ENCODE measurements around the gene P4HA1.

Gene P4HA1

DNA sequence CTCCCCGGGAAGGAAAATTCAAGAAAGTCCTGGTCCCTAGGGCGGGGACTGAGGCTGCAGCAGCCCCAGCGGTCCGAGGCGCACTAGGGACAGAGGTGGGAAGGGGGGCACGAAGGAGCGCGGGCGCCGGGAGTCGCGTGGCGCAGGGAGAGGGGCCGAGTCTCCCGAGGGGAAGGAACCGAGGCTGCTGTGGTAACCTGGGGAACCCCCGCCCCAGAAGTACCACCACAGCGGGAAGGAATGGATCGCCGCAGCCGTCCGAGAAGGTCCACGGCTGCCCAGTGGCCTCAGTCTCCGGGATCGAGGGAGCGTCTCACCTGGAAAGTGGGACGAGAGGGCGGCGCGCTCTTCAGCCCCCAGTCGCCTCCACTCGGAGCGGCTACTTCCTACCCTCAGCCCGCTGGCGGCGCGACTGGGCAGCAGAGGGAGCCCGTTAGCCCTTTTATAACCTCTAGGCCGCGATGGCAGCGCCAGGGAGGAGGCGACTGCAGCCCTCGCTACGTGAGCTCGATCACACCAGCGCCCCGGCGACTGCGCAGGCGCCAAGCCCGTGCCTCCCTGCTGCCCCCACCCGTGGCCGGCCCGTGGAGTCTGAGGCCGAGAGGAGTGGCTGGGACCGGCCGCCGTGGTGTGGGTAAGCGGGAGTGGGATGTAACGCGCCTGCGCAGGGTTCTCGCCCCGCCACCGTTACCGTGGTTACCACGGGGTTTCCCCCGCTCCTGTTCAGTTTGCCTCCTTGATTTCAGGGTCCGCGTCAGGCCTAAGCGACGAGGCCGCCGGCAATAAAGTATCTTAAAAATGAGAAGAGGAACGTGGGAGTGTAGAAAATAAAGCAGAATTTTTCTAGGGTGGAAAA is at the start of gene P4HA1:
TSS of gene P4HA1 (minus strand) at position 418 of the 856 bp plus-strand sequence. CDS start 21,983 bp downstream, outside the sequence.
- TF ChIP-seq ZC3H10 (CRISPR knock-in tag; IDR thresholded peaks at IDR 0.05) (no peak), ZNF565 (CRISPR knock-in tag; conservative IDR thresholded peaks at IDR 0.05; ENCODE audit: low read depth) (no peak), ZNF70 (CRISPR knock-in tag; IDR thresholded peaks at IDR 0.05) (peak; percentile 83), ZFP3 (CRISPR knock-in tag; IDR thresholded peaks at IDR 0.05) (0 out of 2 replicates have a peak, but pooled peaks have one; percentile 25), GLIS3 (CRISPR knock-in tag; IDR thresholded peaks at IDR 0.05) (peak; percentile 88)
- TF ChIP-seq, protein P1, sequence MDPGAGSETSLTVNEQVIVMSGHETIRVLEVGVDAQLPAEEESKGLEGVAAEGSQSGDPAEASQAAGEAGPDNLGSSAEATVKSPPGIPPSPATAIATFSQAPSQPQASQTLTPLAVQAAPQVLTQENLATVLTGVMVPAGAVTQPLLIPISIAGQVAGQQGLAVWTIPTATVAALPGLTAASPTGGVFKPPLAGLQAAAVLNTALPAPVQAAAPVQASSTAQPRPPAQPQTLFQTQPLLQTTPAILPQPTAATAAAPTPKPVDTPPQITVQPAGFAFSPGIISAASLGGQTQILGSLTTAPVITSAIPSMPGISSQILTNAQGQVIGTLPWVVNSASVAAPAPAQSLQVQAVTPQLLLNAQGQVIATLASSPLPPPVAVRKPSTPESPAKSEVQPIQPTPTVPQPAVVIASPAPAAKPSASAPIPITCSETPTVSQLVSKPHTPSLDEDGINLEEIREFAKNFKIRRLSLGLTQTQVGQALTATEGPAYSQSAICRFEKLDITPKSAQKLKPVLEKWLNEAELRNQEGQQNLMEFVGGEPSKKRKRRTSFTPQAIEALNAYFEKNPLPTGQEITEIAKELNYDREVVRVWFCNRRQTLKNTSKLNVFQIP (CRISPR knock-in tag; IDR thresholded peaks at IDR 0.05; ENCODE audit: borderline replicate concordance, low read depth): peak; percentile 55; the same call in 1 of the 2 replicates
- TF ChIP-seq, protein P2, sequence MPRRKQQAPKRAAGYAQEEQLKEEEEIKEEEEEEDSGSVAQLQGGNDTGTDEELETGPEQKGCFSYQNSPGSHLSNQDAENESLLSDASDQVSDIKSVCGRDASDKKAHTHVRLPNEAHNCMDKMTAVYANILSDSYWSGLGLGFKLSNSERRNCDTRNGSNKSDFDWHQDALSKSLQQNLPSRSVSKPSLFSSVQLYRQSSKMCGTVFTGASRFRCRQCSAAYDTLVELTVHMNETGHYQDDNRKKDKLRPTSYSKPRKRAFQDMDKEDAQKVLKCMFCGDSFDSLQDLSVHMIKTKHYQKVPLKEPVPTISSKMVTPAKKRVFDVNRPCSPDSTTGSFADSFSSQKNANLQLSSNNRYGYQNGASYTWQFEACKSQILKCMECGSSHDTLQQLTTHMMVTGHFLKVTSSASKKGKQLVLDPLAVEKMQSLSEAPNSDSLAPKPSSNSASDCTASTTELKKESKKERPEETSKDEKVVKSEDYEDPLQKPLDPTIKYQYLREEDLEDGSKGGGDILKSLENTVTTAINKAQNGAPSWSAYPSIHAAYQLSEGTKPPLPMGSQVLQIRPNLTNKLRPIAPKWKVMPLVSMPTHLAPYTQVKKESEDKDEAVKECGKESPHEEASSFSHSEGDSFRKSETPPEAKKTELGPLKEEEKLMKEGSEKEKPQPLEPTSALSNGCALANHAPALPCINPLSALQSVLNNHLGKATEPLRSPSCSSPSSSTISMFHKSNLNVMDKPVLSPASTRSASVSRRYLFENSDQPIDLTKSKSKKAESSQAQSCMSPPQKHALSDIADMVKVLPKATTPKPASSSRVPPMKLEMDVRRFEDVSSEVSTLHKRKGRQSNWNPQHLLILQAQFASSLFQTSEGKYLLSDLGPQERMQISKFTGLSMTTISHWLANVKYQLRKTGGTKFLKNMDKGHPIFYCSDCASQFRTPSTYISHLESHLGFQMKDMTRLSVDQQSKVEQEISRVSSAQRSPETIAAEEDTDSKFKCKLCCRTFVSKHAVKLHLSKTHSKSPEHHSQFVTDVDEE (CRISPR knock-in tag; IDR thresholded peaks at IDR 0.05): peak; percentile 90; the same call in 1 of the 2 replicates
- TF ChIP-seq, protein P3, sequence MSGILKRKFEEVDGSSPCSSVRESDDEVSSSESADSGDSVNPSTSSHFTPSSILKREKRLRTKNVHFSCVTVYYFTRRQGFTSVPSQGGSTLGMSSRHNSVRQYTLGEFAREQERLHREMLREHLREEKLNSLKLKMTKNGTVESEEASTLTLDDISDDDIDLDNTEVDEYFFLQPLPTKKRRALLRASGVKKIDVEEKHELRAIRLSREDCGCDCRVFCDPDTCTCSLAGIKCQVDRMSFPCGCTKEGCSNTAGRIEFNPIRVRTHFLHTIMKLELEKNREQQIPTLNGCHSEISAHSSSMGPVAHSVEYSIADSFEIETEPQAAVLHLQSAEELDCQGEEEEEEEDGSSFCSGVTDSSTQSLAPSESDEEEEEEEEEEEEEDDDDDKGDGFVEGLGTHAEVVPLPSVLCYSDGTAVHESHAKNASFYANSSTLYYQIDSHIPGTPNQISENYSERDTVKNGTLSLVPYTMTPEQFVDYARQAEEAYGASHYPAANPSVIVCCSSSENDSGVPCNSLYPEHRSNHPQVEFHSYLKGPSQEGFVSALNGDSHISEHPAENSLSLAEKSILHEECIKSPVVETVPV (CRISPR knock-in tag; IDR thresholded peaks at IDR 0.05): peak; percentile 36; the same call in 1 of the 2 replicates
- ATAC-seq: peak; percentile 93

DNA sequence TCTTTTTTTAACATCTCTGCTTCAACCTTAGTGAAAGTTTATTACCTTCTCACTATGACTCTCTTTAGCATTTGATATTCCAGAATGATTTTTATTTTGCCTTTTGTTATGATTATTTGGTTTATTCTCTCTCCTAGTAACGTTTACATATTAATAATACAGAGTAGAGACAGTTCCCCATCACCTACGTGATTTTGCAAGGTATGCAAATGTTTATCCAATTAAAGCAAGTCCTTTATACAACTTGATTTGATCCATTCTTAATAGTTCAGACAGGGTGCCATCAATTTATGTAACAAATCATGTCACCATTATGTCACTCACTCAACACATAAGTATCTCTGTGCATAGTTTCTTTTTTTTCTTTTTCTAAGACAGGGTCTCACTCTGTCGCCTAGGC is 44.9 kb upstream of the P4HA1 start:
- TF ChIP-seq SNAI2 (CRISPR knock-in tag; IDR thresholded peaks at IDR 0.05) (no peak), ARNTL (CRISPR knock-in tag; IDR thresholded peaks at IDR 0.05; ENCODE audit: borderline replicate concordance, low read depth) (no peak)
- no peak for ATAC-seq

DNA sequence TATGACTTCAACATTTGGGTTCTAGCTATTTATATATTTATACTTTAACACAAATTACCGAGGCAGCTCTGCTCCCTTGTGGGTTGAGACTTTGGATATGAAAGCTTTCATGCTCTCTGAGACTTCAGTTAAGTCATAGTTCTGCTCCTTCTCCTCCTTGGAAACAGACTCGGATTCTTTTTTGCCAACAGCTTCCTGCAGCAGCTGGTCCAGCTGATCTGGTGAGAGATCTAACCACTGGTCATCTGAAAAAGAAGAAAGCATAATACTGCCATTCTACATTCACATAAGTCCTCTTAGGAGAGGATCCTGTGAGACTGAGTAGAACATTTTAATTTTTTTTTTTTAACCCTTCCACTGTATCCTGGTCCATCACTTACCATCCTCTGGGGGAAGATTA is 42.6 kb upstream of the P4HA1 start:
- no peak for TF ChIP-seq SNAI2 (CRISPR knock-in tag; IDR thresholded peaks at IDR 0.05)
- TF ChIP-seq TOX (CRISPR knock-in tag; IDR thresholded peaks at IDR 0.05; ENCODE audit: borderline replicate concordance): no peak
- no peak for TF ChIP-seq ZC3H10 (CRISPR knock-in tag; IDR thresholded peaks at IDR 0.05)
- TF ChIP-seq, protein P4, sequence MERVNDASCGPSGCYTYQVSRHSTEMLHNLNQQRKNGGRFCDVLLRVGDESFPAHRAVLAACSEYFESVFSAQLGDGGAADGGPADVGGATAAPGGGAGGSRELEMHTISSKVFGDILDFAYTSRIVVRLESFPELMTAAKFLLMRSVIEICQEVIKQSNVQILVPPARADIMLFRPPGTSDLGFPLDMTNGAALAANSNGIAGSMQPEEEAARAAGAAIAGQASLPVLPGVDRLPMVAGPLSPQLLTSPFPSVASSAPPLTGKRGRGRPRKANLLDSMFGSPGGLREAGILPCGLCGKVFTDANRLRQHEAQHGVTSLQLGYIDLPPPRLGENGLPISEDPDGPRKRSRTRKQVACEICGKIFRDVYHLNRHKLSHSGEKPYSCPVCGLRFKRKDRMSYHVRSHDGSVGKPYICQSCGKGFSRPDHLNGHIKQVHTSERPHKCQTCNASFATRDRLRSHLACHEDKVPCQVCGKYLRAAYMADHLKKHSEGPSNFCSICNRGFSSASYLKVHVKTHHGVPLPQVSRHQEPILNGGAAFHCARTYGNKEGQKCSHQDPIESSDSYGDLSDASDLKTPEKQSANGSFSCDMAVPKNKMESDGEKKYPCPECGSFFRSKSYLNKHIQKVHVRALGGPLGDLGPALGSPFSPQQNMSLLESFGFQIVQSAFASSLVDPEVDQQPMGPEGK (CRISPR knock-in tag; IDR thresholded peaks at IDR 0.05; ENCODE audit: borderline replicate concordance): no peak
- TF ChIP-seq, protein P2 (CRISPR knock-in tag; IDR thresholded peaks at IDR 0.05): no peak
- no peak for TF ChIP-seq GLIS3 (CRISPR knock-in tag; IDR thresholded peaks at IDR 0.05)
- TF ChIP-seq, protein P5, sequence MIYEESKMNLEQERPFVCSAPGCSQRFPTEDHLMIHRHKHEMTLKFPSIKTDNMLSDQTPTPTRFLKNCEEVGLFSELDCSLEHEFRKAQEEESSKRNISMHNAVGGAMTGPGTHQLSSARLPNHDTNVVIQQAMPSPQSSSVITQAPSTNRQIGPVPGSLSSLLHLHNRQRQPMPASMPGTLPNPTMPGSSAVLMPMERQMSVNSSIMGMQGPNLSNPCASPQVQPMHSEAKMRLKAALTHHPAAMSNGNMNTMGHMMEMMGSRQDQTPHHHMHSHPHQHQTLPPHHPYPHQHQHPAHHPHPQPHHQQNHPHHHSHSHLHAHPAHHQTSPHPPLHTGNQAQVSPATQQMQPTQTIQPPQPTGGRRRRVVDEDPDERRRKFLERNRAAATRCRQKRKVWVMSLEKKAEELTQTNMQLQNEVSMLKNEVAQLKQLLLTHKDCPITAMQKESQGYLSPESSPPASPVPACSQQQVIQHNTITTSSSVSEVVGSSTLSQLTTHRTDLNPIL (CRISPR knock-in tag; IDR thresholded peaks at IDR 0.05; ENCODE audit: low read depth): no peak
- no peak for TF ChIP-seq CSDC2 (CRISPR knock-in tag; IDR thresholded peaks at IDR 0.05)
- TF ChIP-seq ZNF8 (CRISPR knock-in tag; IDR thresholded peaks at IDR 0.05): no peak
- TF ChIP-seq TCF4 (CRISPR knock-in tag; IDR thresholded peaks at IDR 0.05; ENCODE audit: borderline replicate concordance): no peak
- no peak for TF ChIP-seq ZNF70 (CRISPR knock-in tag; IDR thresholded peaks at IDR 0.05)
- no peak for TF ChIP-seq RARB (CRISPR knock-in tag; IDR thresholded peaks at IDR 0.05)
- TF ChIP-seq ZFP30 (CRISPR knock-in tag; IDR thresholded peaks at IDR 0.05): no peak
- no peak for TF ChIP-seq ARNTL (CRISPR knock-in tag; IDR thresholded peaks at IDR 0.05; ENCODE audit: borderline replicate concordance, low read depth)
- TF ChIP-seq PPARA (CRISPR knock-in tag; IDR thresholded peaks at IDR 0.05; ENCODE audit: borderline replicate concordance): no peak
- no peak for ATAC-seq

All from SK-N-SH treated with all-trans-retinoic acid at 6 μM for 48 hours (cell line).